ENCODE data around the gene SLC24A1. TPM values are rescaled to one million over a fixed set of nuclear protein-coding genes. Genes with fewer than 3 reads are reported as not detected.

Gene SLC24A1
- total and polyA plus RNA-seq, 2 of the 13 experiments (the other 11 are each of a cell fraction or from before 2014, with no cell fraction given) = 5.9 to 8.3 TPM

DNA sequence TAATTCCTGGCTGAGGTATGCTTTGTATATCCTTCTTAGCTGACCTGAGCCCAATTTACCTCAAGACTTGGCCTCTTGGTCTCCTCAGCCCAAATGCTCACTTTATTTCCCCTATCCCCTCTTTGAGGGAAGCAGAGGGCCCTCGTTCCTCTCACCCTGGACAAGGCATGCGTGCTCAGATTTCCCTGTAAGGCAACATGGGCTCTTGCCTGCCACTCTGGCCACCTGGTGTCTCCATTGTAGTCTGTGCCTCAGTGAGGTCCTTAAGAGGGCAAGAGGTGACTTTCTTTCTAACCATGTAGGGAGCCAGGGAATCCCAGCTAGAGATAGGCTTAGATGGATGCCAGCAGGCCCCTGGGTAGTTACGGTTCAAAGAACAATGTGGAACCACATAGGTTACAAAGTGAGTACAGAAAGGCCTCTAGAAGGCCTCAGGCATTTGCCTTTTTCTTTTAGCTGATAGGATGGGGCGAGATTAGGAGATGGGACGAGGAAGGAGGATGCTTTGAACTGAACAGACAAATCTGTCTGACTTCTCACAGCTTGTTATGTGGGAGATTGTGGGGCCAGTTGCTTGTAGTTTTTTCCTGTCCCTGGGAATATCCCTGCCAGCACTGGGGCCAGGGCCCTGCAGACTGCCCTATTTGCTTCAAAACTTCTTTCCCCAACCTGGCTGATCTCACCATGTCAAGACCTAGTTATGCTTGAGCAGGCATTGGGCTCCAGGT is 9.7 kb upstream of the SLC24A1 start:
- in situ Hi-C loops (cut with HindIII; ENCODE audit: extremely low pct_ligation_motif_present, low pct_unique_long_range_greater_than_20kb) = no loop called here
- 0 out of 2 replicates have a peak, but pooled peaks have one; percentile 56 for TF ChIP-seq TGIF2 (CRISPR knock-in tag; IDR thresholded peaks at IDR 0.05)
- TF ChIP-seq ZNF772 (CRISPR knock-in tag; IDR thresholded peaks at IDR 0.05) = 0 out of 2 replicates have a peak, but pooled peaks have one; percentile 9
- no peak for TF ChIP-seq EEA1 (CRISPR knock-in tag; IDR thresholded peaks at IDR 0.05; ENCODE audit: borderline replicate concordance)
- TF ChIP-seq GLI4 (CRISPR knock-in tag; IDR thresholded peaks at IDR 0.05; ENCODE audit: borderline replicate concordance) = 0 out of 2 replicates have a peak, but pooled peaks have one; percentile 5
- no peak for TF ChIP-seq ZNF337 (CRISPR knock-in tag; IDR thresholded peaks at IDR 0.05; ENCODE audit: borderline replicate concordance, low read depth)
- TF ChIP-seq RFX1 (IDR thresholded peaks at IDR 0.05) = no peak
- TF ChIP-seq, protein P1, sequence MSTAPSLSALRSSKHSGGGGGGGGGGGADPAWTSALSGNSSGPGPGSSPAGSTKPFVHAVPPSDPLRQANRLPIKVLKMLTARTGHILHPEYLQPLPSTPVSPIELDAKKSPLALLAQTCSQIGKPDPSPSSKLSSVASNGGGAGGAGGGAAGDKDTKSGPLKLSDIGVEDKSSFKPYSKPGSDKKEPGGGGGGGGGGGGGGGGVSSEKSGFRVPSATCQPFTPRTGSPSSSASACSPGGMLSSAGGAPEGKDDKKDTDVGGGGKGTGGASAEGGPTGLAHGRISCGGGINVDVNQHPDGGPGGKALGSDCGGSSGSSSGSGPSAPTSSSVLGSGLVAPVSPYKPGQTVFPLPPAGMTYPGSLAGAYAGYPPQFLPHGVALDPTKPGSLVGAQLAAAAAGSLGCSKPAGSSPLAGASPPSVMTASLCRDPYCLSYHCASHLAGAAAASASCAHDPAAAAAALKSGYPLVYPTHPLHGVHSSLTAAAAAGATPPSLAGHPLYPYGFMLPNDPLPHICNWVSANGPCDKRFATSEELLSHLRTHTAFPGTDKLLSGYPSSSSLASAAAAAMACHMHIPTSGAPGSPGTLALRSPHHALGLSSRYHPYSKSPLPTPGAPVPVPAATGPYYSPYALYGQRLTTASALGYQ (CRISPR knock-in tag; IDR thresholded peaks at IDR 0.05) = no peak
- TF ChIP-seq, protein P2, sequence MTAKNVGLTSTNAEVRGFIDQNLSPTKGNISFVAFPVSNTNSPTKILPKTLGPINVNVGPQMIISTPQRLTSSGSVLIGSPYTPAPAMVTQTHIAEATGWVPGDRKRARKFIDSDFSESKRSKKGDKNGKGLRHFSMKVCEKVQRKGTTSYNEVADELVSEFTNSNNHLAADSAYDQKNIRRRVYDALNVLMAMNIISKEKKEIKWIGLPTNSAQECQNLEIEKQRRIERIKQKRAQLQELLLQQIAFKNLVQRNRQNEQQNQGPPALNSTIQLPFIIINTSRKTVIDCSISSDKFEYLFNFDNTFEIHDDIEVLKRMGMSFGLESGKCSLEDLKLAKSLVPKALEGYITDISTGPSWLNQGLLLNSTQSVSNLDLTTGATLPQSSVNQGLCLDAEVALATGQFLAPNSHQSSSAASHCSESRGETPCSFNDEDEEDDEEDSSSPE (CRISPR knock-in tag; IDR thresholded peaks at IDR 0.05) = peak; percentile 20; the same call in 1 of the 2 replicates
- TF ChIP-seq, protein P3, sequence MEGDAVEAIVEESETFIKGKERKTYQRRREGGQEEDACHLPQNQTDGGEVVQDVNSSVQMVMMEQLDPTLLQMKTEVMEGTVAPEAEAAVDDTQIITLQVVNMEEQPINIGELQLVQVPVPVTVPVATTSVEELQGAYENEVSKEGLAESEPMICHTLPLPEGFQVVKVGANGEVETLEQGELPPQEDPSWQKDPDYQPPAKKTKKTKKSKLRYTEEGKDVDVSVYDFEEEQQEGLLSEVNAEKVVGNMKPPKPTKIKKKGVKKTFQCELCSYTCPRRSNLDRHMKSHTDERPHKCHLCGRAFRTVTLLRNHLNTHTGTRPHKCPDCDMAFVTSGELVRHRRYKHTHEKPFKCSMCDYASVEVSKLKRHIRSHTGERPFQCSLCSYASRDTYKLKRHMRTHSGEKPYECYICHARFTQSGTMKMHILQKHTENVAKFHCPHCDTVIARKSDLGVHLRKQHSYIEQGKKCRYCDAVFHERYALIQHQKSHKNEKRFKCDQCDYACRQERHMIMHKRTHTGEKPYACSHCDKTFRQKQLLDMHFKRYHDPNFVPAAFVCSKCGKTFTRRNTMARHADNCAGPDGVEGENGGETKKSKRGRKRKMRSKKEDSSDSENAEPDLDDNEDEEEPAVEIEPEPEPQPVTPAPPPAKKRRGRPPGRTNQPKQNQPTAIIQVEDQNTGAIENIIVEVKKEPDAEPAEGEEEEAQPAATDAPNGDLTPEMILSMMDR (CRISPR knock-in tag; IDR thresholded peaks at IDR 0.05) = peak; percentile 37; the same call in 1 of the 2 replicates
- TF ChIP-seq ZMAT3 (CRISPR knock-in tag; conservative IDR thresholded peaks at IDR 0.05) = no peak
- 0 out of 2 replicates have a peak, but pooled peaks have one; percentile 15 for TF ChIP-seq ELF4 (CRISPR knock-in tag; IDR thresholded peaks at IDR 0.05; ENCODE audit: borderline replicate concordance)
- TF ChIP-seq FOXK1 (CRISPR knock-in tag; IDR thresholded peaks at IDR 0.05; ENCODE audit: borderline replicate concordance, low read depth) = no peak
- TF ChIP-seq HOXA9 (CRISPR knock-in tag; IDR thresholded peaks at IDR 0.05; ENCODE audit: borderline replicate concordance) = no peak
- TF ChIP-seq ZNF670 (CRISPR knock-in tag; IDR thresholded peaks at IDR 0.05; ENCODE audit: borderline replicate concordance) = 0 out of 2 replicates have a peak, but pooled peaks have one; percentile 31
- TF ChIP-seq ZNF296 (CRISPR knock-in tag; conservative IDR thresholded peaks at IDR 0.05) = 0 out of 2 replicates have a peak, but pooled peaks have one; percentile 50

More for the DNA sequence above, 9.7 kb upstream of the SLC24A1 start:
- H4K20me1 ChIP-seq (ENCODE audit: insufficient read depth, low read length) = no peaks in the 10 kb centered on the region
- no peaks in the 10 kb centered on the region; a peak in 1 of 5 replicates for H3K27me3 ChIP-seq (ENCODE audit: control insufficient read depth in 1 of 2, insufficient read depth in 2 of 2, low read length in 2 of 2)
- peak overlapping the region; percentile 46 for H2AFZ ChIP-seq (ENCODE audit: low read length)
- H3K79me2 ChIP-seq (ENCODE audit: insufficient read depth, low read length) = peaks cover 40% of the 10 kb centered on the region
- intact Hi-C loops (cut with micrococcal nuclease; ENCODE audit: unreplicated experiment) = loop anchor here (1.0 kb wide), 1 partner anchor 257 kb away; the partner anchor contains the start of gene RAB11A
- ChIA-PET POLR2A (interaction anchor here (1.1 to 2.9 kb wide), 9 partner anchors 16 to 774 kb away, joined by 4 to 30 read pairs (median 7); partner anchors contain the start of genes HACD3, MAP2K1, RAB11A and RNU5B-1), CTCF (ENCODE audit: low intra/inter-chr PET ratio, low total read pairs) (no interaction called here)
- peak overlapping the region; percentile 99 for H3K27ac ChIP-seq (ENCODE audit: extremely low read length, insufficient read depth, low read length)
- no TSS peak for BruUV-seq (replicated peaks)
- H3K4me1 ChIP-seq (ENCODE audit: insufficient read depth, low read length) = peaks cover 43% of the 10 kb centered on the region
- 9% methylated on average over 5 of the region's 5 CpGs for WGBS (ENCODE audit: low lambda C conversion rate)
- FAIRE-seq (peak; percentile 34), DNase-seq (ENCODE audit: low spot score) (peak; percentile 47), ATAC-seq (peak; percentile 28)
- H3K36me3 ChIP-seq (replicated peaks in 1 of 2; ENCODE audit: control insufficient read depth in 1 of 2, insufficient read depth in 2 of 2, low read length in 2 of 2) = peaks cover 0 to 2% of the 10 kb centered on the region in 2 experiments; a peak in 1 of 5 replicates
- H3K9ac ChIP-seq (ENCODE audit: insufficient read depth, low read depth, low read length) = peak overlapping the region; percentile 96
- H3K9me3 ChIP-seq (ENCODE audit: low read length) = no peaks in the 10 kb centered on the region
- H3K4me2 ChIP-seq (ENCODE audit: low read depth, low read length) = peak overlapping the region; percentile 100
- peak overlapping the region; percentile 85 to 89 (median 87) for H3K4me3 ChIP-seq (replicated peaks in 1 of 3; ENCODE audit: insufficient read depth in 1 of 3, low read depth in 2 of 3, low read length in 3 of 3)
